Non-pigmented ciliary epithelial cell (primary cell): ENCODE results near the gene EIF2S2.
"Not testable (repeated sequence)": the region's sequence is repeated elsewhere in the genome, so short reads cannot be mapped to it uniquely, and the experiment has no call there.

Source experiments
- DNase-seq: peaks from one replicate; pipeline ENCODE4 v3.0.0-alpha.2; 2010; ENCODE audit warnings: low read depth

The EIF2S2 gene

GRCh38 chr20:34111702-34112599, at the start of gene EIF2S2:
EIF2S2 (minus strand) TSS chr20:34112243; CDS start chr20:34112110, 133 bp downstream.
- peak; percentile 94 for DNase-seq

- DNase-seq = not testable (repeated sequence)
Observed at GRCh38 chr20:34157697-34158096, 45.7 kb upstream of the EIF2S2 start.

- no peak for DNase-seq
Observed at GRCh38 chr20:34155836-34156235, 43.8 kb upstream of the EIF2S2 start.

- not testable (repeated sequence) for DNase-seq
Observed at GRCh38 chr20:34153169-34153568, 41.1 kb upstream of the EIF2S2 start.

GRCh38 chr20:34152073-34152472, 40.0 kb upstream of the EIF2S2 start:
- DNase-seq = not testable (repeated sequence)

GRCh38 chr20:34150306-34151000, 38.4 kb upstream of the EIF2S2 start:
- no peak for DNase-seq

- DNase-seq = no peak
Observed at GRCh38 chr20:34145280-34145819, 33.3 kb upstream of the EIF2S2 start.

- DNase-seq = no peak
Observed at GRCh38 chr20:34143951-34144350, 31.9 kb upstream of the EIF2S2 start.

- no peak for DNase-seq
Observed at GRCh38 chr20:34142121-34142520, 30.1 kb upstream of the EIF2S2 start.

GRCh38 chr20:34141293-34141692, 29.2 kb upstream of the EIF2S2 start:
- DNase-seq = no peak

GRCh38 chr20:34135525-34136275, 23.7 kb upstream of the EIF2S2 start:
- DNase-seq = not testable (repeated sequence)

- DNase-seq = not testable (repeated sequence)
Observed at GRCh38 chr20:34133365-34133860, 21.4 kb upstream of the EIF2S2 start.

- not testable (repeated sequence) for DNase-seq
Observed at GRCh38 chr20:34132943-34133342, 20.9 kb upstream of the EIF2S2 start.

- DNase-seq = not testable (repeated sequence)
Observed at GRCh38 chr20:34132491-34132890, 20.4 kb upstream of the EIF2S2 start.

GRCh38 chr20:34131491-34131890, 19.4 kb upstream of the EIF2S2 start:
- no peak for DNase-seq

GRCh38 chr20:34129518-34130162, 17.6 kb upstream of the EIF2S2 start:
- DNase-seq = no peak

- no peak for DNase-seq
Observed at GRCh38 chr20:34127792-34128191, 15.7 kb upstream of the EIF2S2 start.

GRCh38 chr20:34124469-34125249, 12.6 kb upstream of the EIF2S2 start:
- no peak for DNase-seq

- DNase-seq = no peak
Observed at GRCh38 chr20:34123309-34123708, 11.3 kb upstream of the EIF2S2 start.

GRCh38 chr20:34122274-34122980, 10.4 kb upstream of the EIF2S2 start:
- no peak for DNase-seq
